ENCODE results near the gene C19orf53. TPM values are rescaled to one million over a fixed set of nuclear protein-coding genes. Genes with fewer than 3 reads are reported as not detected.

C19orf53 gene
- total RNA-seq, 4 donors from 2014 or later, result 158 to 283 (median 222) TPM

GRCh38 chr19:13781547-13781946 lies 7.3 kb downstream of the C19orf53 start:
- Histone ChIP-seq H3K9me3 (no peaks in the 10 kb centered on the region), H3K36me3 (peaks cover 0 to 21% of the 10 kb centered on the region in 2 donors), H3K4me3 (no peak overlapping the region), H3K27ac (peak overlapping the region in 1 of 4 donors; percentile 5), H3K4me1 (peaks cover 7 to 9% of the 10 kb centered on the region in 2 donors), H3K27me3 (peaks cover 0 to 6% (median 5%) of the 10 kb centered on the region in 3 donors)
- intact Hi-C loops (cut with DNase I; ENCODE audit: low total_unique reads), result no loop called here
- in situ Hi-C loops (cut with MboI; ENCODE audit: low sequenced_read_pairs in 4 of 4), result loop anchor here in 2 of 4 donors (5.0 to 10.0 kb wide), 3 partner anchors 73 to 303 kb away; partner anchors contain the start of gene C19orf67 (in 1 of the 2)
- DNase-seq, result peak in 1 of 2 donors; percentile 48
- ATAC-seq, result peak; percentile 45 to 53
- TF ChIP-seq CTCF (IDR thresholded peaks at IDR 0.05 in 4 of 5, conservative IDR thresholded peaks at IDR 0.05 in 1 of 5) (no peak), POLR2A (IDR thresholded peaks at IDR 0.05) (no peak)

- intact Hi-C loops (cut with DNase I; ENCODE audit: low total_unique reads) (no loop called here), in situ Hi-C loops (cut with MboI; ENCODE audit: low sequenced_read_pairs in 4 of 4) (loop anchor here in 2 of 4 donors (5.0 to 10.0 kb wide), 3 partner anchors 72 to 302 kb away; partner anchors contain the start of gene C19orf67 (in 1 of the 2))
- H3K36me3 ChIP-seq, result peaks cover 0 to 17% of the 10 kb centered on the region in 2 donors
- TF ChIP-seq CTCF (IDR thresholded peaks at IDR 0.05 in 4 of 5, conservative IDR thresholded peaks at IDR 0.05 in 1 of 5) (no peak), POLR2A (IDR thresholded peaks at IDR 0.05) (no peak)
- ATAC-seq (no peak), DNase-seq (no peak)
- H3K27ac ChIP-seq, result no peak overlapping the region
- H3K9me3 ChIP-seq, result no peaks in the 10 kb centered on the region
- H3K4me1 ChIP-seq, result peaks cover 11 to 14% of the 10 kb centered on the region in 2 donors
- H3K4me3 ChIP-seq, result no peak overlapping the region
- peaks cover 0 to 16% (median 8%) of the 10 kb centered on the region in 3 donors for H3K27me3 ChIP-seq
Measured at GRCh38 chr19:13782537-13782936, 8.3 kb downstream of the C19orf53 start.

GRCh38 chr19:13783565-13784500 lies 9.6 kb downstream of the C19orf53 start:
- no peak for ATAC-seq
- TF ChIP-seq POLR2A (IDR thresholded peaks at IDR 0.05) (no peak), CTCF (IDR thresholded peaks at IDR 0.05 in 4 of 5, conservative IDR thresholded peaks at IDR 0.05 in 1 of 5) (no peak)

GRCh38 chr19:13784731-13785452 lies 10.6 kb downstream of the C19orf53 start:
- in situ Hi-C loops (cut with MboI; ENCODE audit: low sequenced_read_pairs in 4 of 4) (loop anchor here in 3 of 4 donors (5.0 to 10.0 kb wide), 3 partner anchors 70 to 300 kb away; partner anchors contain the start of gene C19orf67 (in 1 of the 3)), intact Hi-C loops (cut with DNase I; ENCODE audit: low total_unique reads) (loop anchor here (1.0 kb wide), 1 partner anchor 77 kb away; no protein-coding TSS in a partner anchor)
- no peak overlapping the region for H3K27ac ChIP-seq
- TF ChIP-seq CTCF (IDR thresholded peaks at IDR 0.05 in 4 of 5, conservative IDR thresholded peaks at IDR 0.05 in 1 of 5), result peak; percentile 56 to 80 (median 74)
- no peak for TF ChIP-seq POLR2A (IDR thresholded peaks at IDR 0.05)
- H3K27me3 ChIP-seq, result peaks cover 0 to 19% (median 8%) of the 10 kb centered on the region in 3 donors
- ATAC-seq (peak; percentile 72 to 74), DNase-seq (peak; percentile 36 to 62)
- peak overlapping the region; percentile 10 to 39 (median 33) for H3K4me3 ChIP-seq
- H3K36me3 ChIP-seq, result no peaks in the 10 kb centered on the region
- H3K4me1 ChIP-seq, result peaks cover 12 to 14% of the 10 kb centered on the region in 2 donors
- H3K9me3 ChIP-seq, result no peaks in the 10 kb centered on the region

More at GRCh38 chr19:13783565-13784500, 9.6 kb downstream of the C19orf53 start:
- H3K9me3 ChIP-seq, result no peaks in the 10 kb centered on the region
- DNase-seq, result no peak
- peaks cover 12 to 14% of the 10 kb centered on the region in 2 donors for H3K4me1 ChIP-seq
- in situ Hi-C loops (cut with MboI; ENCODE audit: low sequenced_read_pairs in 4 of 4) (loop anchor here in 2 of 4 donors (5.0 to 10.0 kb wide), 3 partner anchors 71 to 301 kb away; partner anchors contain the start of gene C19orf67 (in 1 of the 2)), intact Hi-C loops (cut with DNase I; ENCODE audit: low total_unique reads) (no loop called here)
- peaks cover 0 to 19% (median 8%) of the 10 kb centered on the region in 3 donors for H3K27me3 ChIP-seq
- H3K36me3 ChIP-seq, result peaks cover 0 to 5% of the 10 kb centered on the region in 2 donors
- no peak overlapping the region for H3K27ac ChIP-seq
- no peak overlapping the region for H3K4me3 ChIP-seq
